H9 (cell line): ENCODE measurements around the gene ADAMTS16. TPM values are rescaled to one million over a fixed set of nuclear protein-coding genes. Genes with fewer than 3 reads are reported as not detected.

Experiments used
- DNase-seq: peaks from one replicate; pipeline ENCODE4 v3.0.0-alpha.2; 2017
- H2AFZ ChIP-seq: one replicate; pipeline ENCODE4 v1.6.1; 2013; ENCODE audit warnings: mild to moderate bottlenecking, low read length, control low read depth, moderate library complexity
- H2AK5ac ChIP-seq: 2 replicates; pipeline ENCODE4 v1.6.1; 2013; ENCODE audit warnings: low read length, control low read depth, mixed read lengths; ENCODE audit not compliant: insufficient read length
- H2BK120ac ChIP-seq: one replicate; pipeline ENCODE4 v1.6.1; 2013; ENCODE audit warnings: low read depth, mild to moderate bottlenecking, low read length, control low read depth, inconsistent platforms; ENCODE audit not compliant: poor library complexity, severe bottlenecking
- H2BK12ac ChIP-seq: 2 replicates; pipeline ENCODE4 v1.6.1; 2013; ENCODE audit warnings: low read length, control low read depth, mixed read lengths, low read depth; ENCODE audit not compliant: insufficient read length
- H2BK15ac ChIP-seq: 2 replicates; pipeline ENCODE4 v1.6.1; 2013; ENCODE audit warnings: low read depth, low read length, control low read depth
- H2BK20ac ChIP-seq: one replicate; pipeline ENCODE4 v1.6.1; 2013; ENCODE audit warnings: low read depth, mild to moderate bottlenecking, low read length, control low read depth, inconsistent platforms; ENCODE audit not compliant: poor library complexity, severe bottlenecking
- H2BK5ac ChIP-seq: 2 replicates; pipeline ENCODE4 v1.6.1; 2013; ENCODE audit warnings: low read length, control low read depth, mixed read lengths; ENCODE audit not compliant: insufficient read length
- H3K14ac ChIP-seq: 2 replicates; pipeline ENCODE4 v1.6.1; 2013; ENCODE audit warnings: low read length, control low read depth; ENCODE audit not compliant: insufficient read depth
- H3K18ac ChIP-seq: 2 replicates; pipeline ENCODE4 v1.6.1; 2013; ENCODE audit warnings: low read depth, mild to moderate bottlenecking, mixed read lengths, low read length, control low read depth; ENCODE audit not compliant: insufficient read length
- H3K23ac ChIP-seq: 2 replicates; pipeline ENCODE4 v1.6.1; 2013; ENCODE audit warnings: low read length, control low read depth, mixed read lengths, low read depth; ENCODE audit not compliant: insufficient read length
- H3K23me2 ChIP-seq: 2 replicates; pipeline ENCODE4 v1.6.1; 2013; ENCODE audit warnings: low read depth, mild to moderate bottlenecking, mixed read lengths, low read length, control low read depth; ENCODE audit not compliant: insufficient read length, poor library complexity, severe bottlenecking
- H3K27ac ChIP-seq: 2 replicates; pipeline ENCODE4 v1.5.1; 2013; ENCODE audit warnings: low read length, control low read depth, mixed read lengths, low read depth; ENCODE audit not compliant: insufficient read length
- H3K27me3 ChIP-seq: 2 replicates; pipeline ENCODE4 v1.6.1; 2013; ENCODE audit warnings: low read length, control low read depth, inconsistent platforms; ENCODE audit not compliant: insufficient read depth
- H3K4ac ChIP-seq: 2 replicates; pipeline ENCODE4 v1.6.1; 2013; ENCODE audit warnings: low read depth, mild to moderate bottlenecking, control low read depth, inconsistent platforms, low read length, moderate library complexity
- H3K4me1 ChIP-seq: 2 replicates; pipeline ENCODE4 v1.6.1; 2013; ENCODE audit warnings: low read length, control low read depth, inconsistent platforms; ENCODE audit not compliant: insufficient read depth
- H3K4me2 ChIP-seq: 2 replicates; pipeline ENCODE4 v1.6.1; 2013; ENCODE audit warnings: low read length, control low read depth, mixed read lengths; ENCODE audit not compliant: insufficient read length, insufficient read depth
- H3K56ac ChIP-seq: 2 replicates; pipeline ENCODE4 v1.6.1; 2013; ENCODE audit warnings: low read depth, mild to moderate bottlenecking, mixed read lengths, low read length, control low read depth; ENCODE audit not compliant: insufficient read length
- H3K79me1 ChIP-seq: 2 replicates; pipeline ENCODE4 v1.6.1; 2013; ENCODE audit warnings: low read depth, mild to moderate bottlenecking, moderate library complexity, low read length, control low read depth, inconsistent platforms; ENCODE audit not compliant: insufficient read depth, poor library complexity, severe bottlenecking
- H3K79me2 ChIP-seq: 2 replicates; pipeline ENCODE4 v1.6.1; 2013; ENCODE audit warnings: low read length, control low read depth, inconsistent platforms; ENCODE audit not compliant: insufficient read depth
- H3K9ac ChIP-seq: 2 replicates; pipeline ENCODE4 v1.6.1; 2013; ENCODE audit warnings: low read length, control low read depth, mixed read lengths; ENCODE audit not compliant: insufficient read length; ENCODE audit errors: extremely low read depth
- H3K9me3 ChIP-seq: one replicate; pipeline ENCODE4 v1.6.1; 2013; ENCODE audit warnings: low read depth, low read length, inconsistent platforms; ENCODE audit not compliant: control insufficient read depth
- H3T11ph ChIP-seq: one replicate; pipeline ENCODE4 v1.6.1; 2013; ENCODE audit warnings: mild to moderate bottlenecking, low read length, control low read depth, inconsistent platforms
- H4K20me1 ChIP-seq: one replicate; pipeline ENCODE4 v1.6.1; 2013; ENCODE audit not compliant: control insufficient read depth, insufficient read length, insufficient read depth
- H4K5ac ChIP-seq: 2 replicates; pipeline ENCODE4 v1.6.1; 2013; ENCODE audit warnings: low read depth, mild to moderate bottlenecking, mixed read lengths, low read length, control low read depth; ENCODE audit not compliant: insufficient read length
- H4K8ac ChIP-seq: replicated peaks from 2 replicates; pipeline ENCODE4 v1.6.1; 2013; ENCODE audit warnings: low read length, control low read depth, mixed read lengths, low read depth; ENCODE audit not compliant: insufficient read length
- H4K91ac ChIP-seq: 2 replicates; pipeline ENCODE4 v1.6.1; 2013; ENCODE audit warnings: low read depth, mild to moderate bottlenecking, moderate library complexity, mixed read lengths, low read length, control low read depth; ENCODE audit not compliant: insufficient read length
- H3K27ac Mint-ChIP-seq, 3 experiments: 2 replicates in 2 of 3; 3 replicates in 1 of 3; pipeline ENCODE4 v1.8.0; 2020 to 2021; ENCODE audit warnings: mixed read lengths in 3 of 3, mild to moderate bottlenecking in 1 of 3, moderate library complexity in 1 of 3
- H3K27me3 Mint-ChIP-seq: 2 replicates; pipeline ENCODE4 v1.8.0; 2021; ENCODE audit warnings: low read depth, mild to moderate bottlenecking, moderate library complexity, mixed read lengths
- H3K36me3 Mint-ChIP-seq, 3 experiments: 2 replicates in 2 of 3; 3 replicates in 1 of 3; pipeline ENCODE4 v1.8.0; 2020 to 2021; ENCODE audit warnings: low read depth in 3 of 3, mixed read lengths in 3 of 3; ENCODE audit not compliant: insufficient read depth in 1 of 3
- H3K4me1 Mint-ChIP-seq, 2 experiments: 2 replicates each; pipeline ENCODE4 v1.8.0; 2020; ENCODE audit warnings: mixed read lengths in 2 of 2
- H3K4me3 Mint-ChIP-seq, 2 experiments: 2 replicates in 1 of 2; 3 replicates in 1 of 2; pipeline ENCODE4 v1.8.0; 2020 to 2021; ENCODE audit warnings: mild to moderate bottlenecking in 2 of 2, mixed read lengths in 2 of 2, moderate library complexity in 1 of 2
- H3K9me3 Mint-ChIP-seq, 2 experiments: 2 replicates in 1 of 2; 3 replicates in 1 of 2; pipeline ENCODE4 v1.8.0; 2020; ENCODE audit warnings: mild to moderate bottlenecking in 2 of 2, mixed read lengths in 2 of 2, moderate library complexity in 1 of 2
- WGBS: extraction: QIAGEN DNeasy Blood & Tissue Kit; methylation state at CpG from one replicate; pipeline ENCODE4 v1.1.7; 2013; ENCODE audit warnings: missing lambda C conversion rate, low lambda C conversion rate, mixed read lengths; ENCODE audit not compliant: insufficient read length; ENCODE audit errors: extremely low coverage; 5-methylcytosine and 5-hydroxymethylcytosine counted together
- total RNA-seq: library from RNA; stranded (reverse); gene quantifications from 2 replicates; pipeline ENCODE4 v1.2.1, GENCODE V29; 2021
- TF ChIP-seq, protein P1 (sequence below): fragments of 200-600 bp; sonication (generic); conservative IDR thresholded peaks from 3 replicates; pipeline ENCODE4 v1.8.0; 2021; ENCODE audit warnings: antibody characterized with exemption, mild to moderate bottlenecking

The ADAMTS16 gene
- total RNA-seq, 1 experiment from 2014 or later: 4.5 TPM

DNA sequence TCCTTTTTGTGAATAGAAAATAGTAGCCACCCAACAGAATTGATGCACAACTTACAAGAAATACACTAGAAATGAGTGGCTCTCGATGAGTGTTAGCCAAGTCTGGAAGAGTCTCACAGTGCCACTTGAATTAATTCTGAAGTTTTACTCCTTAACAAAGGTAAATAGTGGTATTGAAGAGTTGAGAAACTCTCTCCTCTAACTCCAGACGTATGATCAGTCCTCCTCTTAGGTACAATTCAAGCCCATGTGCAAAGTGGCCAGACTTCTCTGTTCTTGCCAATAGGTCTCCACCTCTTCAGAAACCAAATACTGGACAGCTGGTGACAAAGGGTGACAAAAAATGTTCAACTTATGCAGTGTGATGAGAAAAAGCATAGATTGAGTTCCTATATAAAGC, 38.5 kb upstream of the ADAMTS16 start:
- H2BK12ac ChIP-seq: no peak overlapping the region
- peaks cover 0 to 10% (median 0%) of the 10 kb centered on the region in 3 experiments; a peak in 1 of 7 replicates for H3K36me3 Mint-ChIP-seq

More for the DNA sequence above, 38.5 kb upstream of the ADAMTS16 start:
- no peaks in the 10 kb centered on the region for H3K27me3 Mint-ChIP-seq
- H2BK120ac ChIP-seq: no peak overlapping the region
- H3K27me3 ChIP-seq: no peaks in the 10 kb centered on the region
- no peak overlapping the region for H3K18ac ChIP-seq
- H3T11ph ChIP-seq: no peak overlapping the region
- no peak overlapping the region for H3K23ac ChIP-seq
- no peaks in the 10 kb centered on the region for H3K79me2 ChIP-seq
- no peak overlapping the region for H2AFZ ChIP-seq
- no peak overlapping the region for H4K91ac ChIP-seq
- no peak overlapping the region for H3K9ac ChIP-seq
- H3K9me3 Mint-ChIP-seq: peaks cover 6 to 7% of the 10 kb centered on the region in 2 experiments; a peak in 3 of 5 replicates
- H3K4me1 ChIP-seq: no peaks in the 10 kb centered on the region
- no peak overlapping the region for H3K27ac Mint-ChIP-seq
- no peak overlapping the region for H3K4ac ChIP-seq
- H3K4me1 Mint-ChIP-seq: no peaks in the 10 kb centered on the region
- H3K14ac ChIP-seq: no peak overlapping the region
- no peak overlapping the region for H4K5ac ChIP-seq
- H2AK5ac ChIP-seq: no peak overlapping the region
- no peak overlapping the region for H3K27ac ChIP-seq
- no peaks in the 10 kb centered on the region for H3K79me1 ChIP-seq
- TF ChIP-seq, protein P1, sequence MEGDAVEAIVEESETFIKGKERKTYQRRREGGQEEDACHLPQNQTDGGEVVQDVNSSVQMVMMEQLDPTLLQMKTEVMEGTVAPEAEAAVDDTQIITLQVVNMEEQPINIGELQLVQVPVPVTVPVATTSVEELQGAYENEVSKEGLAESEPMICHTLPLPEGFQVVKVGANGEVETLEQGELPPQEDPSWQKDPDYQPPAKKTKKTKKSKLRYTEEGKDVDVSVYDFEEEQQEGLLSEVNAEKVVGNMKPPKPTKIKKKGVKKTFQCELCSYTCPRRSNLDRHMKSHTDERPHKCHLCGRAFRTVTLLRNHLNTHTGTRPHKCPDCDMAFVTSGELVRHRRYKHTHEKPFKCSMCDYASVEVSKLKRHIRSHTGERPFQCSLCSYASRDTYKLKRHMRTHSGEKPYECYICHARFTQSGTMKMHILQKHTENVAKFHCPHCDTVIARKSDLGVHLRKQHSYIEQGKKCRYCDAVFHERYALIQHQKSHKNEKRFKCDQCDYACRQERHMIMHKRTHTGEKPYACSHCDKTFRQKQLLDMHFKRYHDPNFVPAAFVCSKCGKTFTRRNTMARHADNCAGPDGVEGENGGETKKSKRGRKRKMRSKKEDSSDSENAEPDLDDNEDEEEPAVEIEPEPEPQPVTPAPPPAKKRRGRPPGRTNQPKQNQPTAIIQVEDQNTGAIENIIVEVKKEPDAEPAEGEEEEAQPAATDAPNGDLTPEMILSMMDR: no peak
- H3K56ac ChIP-seq: no peak overlapping the region
- no peak overlapping the region for H4K8ac ChIP-seq
- H3K9me3 ChIP-seq: no peaks in the 10 kb centered on the region
- no peak overlapping the region for H2BK5ac ChIP-seq
- no peak for DNase-seq
- H2BK15ac ChIP-seq: no peak overlapping the region
- no peak overlapping the region for H3K4me2 ChIP-seq
- no peaks in the 10 kb centered on the region for H4K20me1 ChIP-seq
- WGBS: no CpG with 5 or more reads among the region's 2 CpGs
- no peaks in the 10 kb centered on the region for H3K23me2 ChIP-seq
- H3K4me3 Mint-ChIP-seq: no peak overlapping the region
- H2BK20ac ChIP-seq: no peak overlapping the region
